Natural killer cell (primary cell): ENCODE data around the gene CILP. TPM values are rescaled to one million over a fixed set of nuclear protein-coding genes. Genes with fewer than 3 reads are reported as not detected.
"Not testable (repeated sequence)": the region's sequence is repeated elsewhere in the genome, so short reads cannot be mapped to it uniquely, and the experiment has no call there.

Experiments
- ATAC-seq, 3 donors: fragments of 150-1000 bp in 2 of 3; fragments of 200-7000 bp in 1 of 3; cut with Tn5 transposase; 1 replicate in 1 of 3; 2 replicates in 2 of 3; pipeline ENCODE4 v1.10.0; 2021; ENCODE audit warnings: mild to moderate bottlenecking in 2 of 3, moderate library complexity in 2 of 3
- DNase-seq, 2 donors: peaks; one replicate each; pipeline versions ENCODE4 v3.0.0 to v3.0.0-alpha.2; 2013 to 2021; ENCODE audit warnings: mixed read lengths in 1 of 2
- H3K27ac ChIP-seq: one replicate; pipeline ENCODE4 v1.5.1; 2013; ENCODE audit warnings: mild to moderate bottlenecking, low read length
- H3K27me3 ChIP-seq: one replicate; pipeline ENCODE4 v1.6.1; 2013; ENCODE audit warnings: low read length; ENCODE audit not compliant: control insufficient read depth, insufficient read depth
- H3K36me3 ChIP-seq: one replicate; pipeline ENCODE4 v1.6.1; 2013; ENCODE audit warnings: low read length; ENCODE audit not compliant: control insufficient read depth, insufficient read depth
- H3K4me1 ChIP-seq: one replicate; pipeline ENCODE4 v1.6.1; 2013; ENCODE audit warnings: low read length; ENCODE audit not compliant: control insufficient read depth, insufficient read depth
- H3K4me3 ChIP-seq: one replicate; pipeline ENCODE4 v1.5.1; 2013; ENCODE audit warnings: low read length
- H3K9me3 ChIP-seq: one replicate; pipeline ENCODE4 v1.6.1; 2013; ENCODE audit warnings: low read length; ENCODE audit not compliant: control insufficient read depth, insufficient read depth
- H3K27ac Mint-ChIP-seq, 2 donors: one replicate each; pipeline ENCODE4 v1.8.0; 2022; ENCODE audit warnings: mild to moderate bottlenecking in 2 of 2, mixed read lengths in 2 of 2, moderate library complexity in 1 of 2
- H3K27me3 Mint-ChIP-seq, 2 donors: one replicate each; pipeline ENCODE4 v1.8.0; 2022; ENCODE audit warnings: low read depth in 2 of 2, mixed read lengths in 2 of 2
- H3K36me3 Mint-ChIP-seq: one replicate; pipeline ENCODE4 v1.8.0; 2022; ENCODE audit warnings: mixed read lengths
- H3K4me1 Mint-ChIP-seq, 2 donors: one replicate each; pipeline ENCODE4 v1.8.0; 2022; ENCODE audit warnings: mixed read lengths in 2 of 2
- H3K4me3 Mint-ChIP-seq: one replicate; pipeline ENCODE4 v1.8.0; 2022; ENCODE audit warnings: mild to moderate bottlenecking, moderate library complexity, mixed read lengths
- H3K9me3 Mint-ChIP-seq, 2 donors: one replicate each; pipeline ENCODE4 v1.8.0; 2022; ENCODE audit warnings: mixed read lengths in 2 of 2
- CTCF ChIP-seq: fragments of 200-600 bp; IDR thresholded peaks from one replicate; pipeline ENCODE4 v1.8.0; 2022; ENCODE audit warnings: antibody characterized with exemption
- WGBS: methylation state at CpG from one replicate; pipeline ENCODE4 v1.1.7; 2013; ENCODE audit warnings: missing lambda C conversion rate; ENCODE audit not compliant: insufficient coverage; 5-methylcytosine and 5-hydroxymethylcytosine counted together
- intact Hi-C: fragments of 100-400 bp; cut with micrococcal nuclease; formaldehyde crosslinking; loops from one replicate; pipeline ENCODE4 v1.14.2; 2022
- total RNA-seq, 4 donors: library from RNA; stranded (reverse); fragments of 120-200 nt in 1 of 4; gene quantifications; one replicate each; pipeline versions ENCODE4 v1.2.3 to v1.2.4, GENCODE V29; 2013 to 2022

The CILP gene
- total RNA-seq, 3 donors from 2014 or later (not counting 1 experiment from before 2014, with no cell fraction given) = 0.24 to 0.61 (median 0.35) TPM

GRCh38 chr15:65246026-65246714 is 34.9 kb upstream of the CILP start:
- WGBS = 97% methylated on average over 8 of the region's 8 CpGs
- Histone ChIP-seq H3K9me3 (no peaks in the 10 kb centered on the region), H3K27ac (no peak overlapping the region), H3K4me1 (no peaks in the 10 kb centered on the region), H3K36me3 (peaks cover 4% of the 10 kb centered on the region), H3K4me3 (no peak overlapping the region), H3K27me3 (no peaks in the 10 kb centered on the region)
- no peaks in the 10 kb centered on the region for H3K9me3 Mint-ChIP-seq
- no peaks in the 10 kb centered on the region for H3K27me3 Mint-ChIP-seq
- H3K36me3 Mint-ChIP-seq = no peaks in the 10 kb centered on the region
- no peaks in the 10 kb centered on the region for H3K4me1 Mint-ChIP-seq
- H3K27ac Mint-ChIP-seq = no peak overlapping the region
- ATAC-seq = no peak
- DNase-seq = no peak
- intact Hi-C loops = no loop called here
- TF ChIP-seq CTCF = no peak
- no peak overlapping the region for H3K4me3 Mint-ChIP-seq

GRCh38 chr15:65245096-65245856 is 34.0 kb upstream of the CILP start:
- no peaks in the 10 kb centered on the region for H3K4me1 ChIP-seq
- TF ChIP-seq CTCF = no peak
- Mint-ChIP-seq H3K36me3 (no peaks in the 10 kb centered on the region), H3K4me1 (no peaks in the 10 kb centered on the region), H3K4me3 (no peak overlapping the region), H3K27me3 (no peaks in the 10 kb centered on the region), H3K27ac (no peak overlapping the region), H3K9me3 (no peaks in the 10 kb centered on the region)
- peaks cover 4% of the 10 kb centered on the region for H3K36me3 ChIP-seq
- no peaks in the 10 kb centered on the region for H3K9me3 ChIP-seq
- no peaks in the 10 kb centered on the region for H3K27me3 ChIP-seq
- 86% methylated on average over 11 of the region's 11 CpGs for WGBS
- intact Hi-C loops = no loop called here
- DNase-seq (no peak), ATAC-seq (no peak)
- no peak overlapping the region for H3K27ac ChIP-seq
- no peak overlapping the region for H3K4me3 ChIP-seq

GRCh38 chr15:65244638-65245037 is 33.4 kb upstream of the CILP start:
- no peaks in the 10 kb centered on the region for H3K4me1 Mint-ChIP-seq
- H3K27ac ChIP-seq = no peak overlapping the region
- H3K27me3 Mint-ChIP-seq = no peaks in the 10 kb centered on the region
- no peaks in the 10 kb centered on the region for H3K27me3 ChIP-seq
- H3K36me3 ChIP-seq = peaks cover 4% of the 10 kb centered on the region
- H3K27ac Mint-ChIP-seq = no peak overlapping the region
- H3K4me3 ChIP-seq = no peak overlapping the region
- no peaks in the 10 kb centered on the region for H3K9me3 ChIP-seq
- no peak for DNase-seq
- H3K36me3 Mint-ChIP-seq = no peaks in the 10 kb centered on the region
- TF ChIP-seq CTCF = no peak
- H3K4me1 ChIP-seq = no peaks in the 10 kb centered on the region
- H3K9me3 Mint-ChIP-seq = no peaks in the 10 kb centered on the region
- intact Hi-C loops = no loop called here
- H3K4me3 Mint-ChIP-seq = no peak overlapping the region
- ATAC-seq = no peak

GRCh38 chr15:65236443-65236842 is 25.2 kb upstream of the CILP start:
- H3K36me3 Mint-ChIP-seq, H3K27me3 ChIP-seq, H3K9me3 ChIP-seq, H3K4me3 Mint-ChIP-seq, H3K9me3 Mint-ChIP-seq, H3K27ac ChIP-seq, H3K27me3 Mint-ChIP-seq, ATAC-seq, intact Hi-C loops, H3K4me3 ChIP-seq, DNase-seq, H3K27ac Mint-ChIP-seq, H3K4me1 ChIP-seq, H3K4me1 Mint-ChIP-seq, H3K36me3 ChIP-seq: not testable (repeated sequence)
- 97% methylated on average over 4 of the region's 8 CpGs for WGBS
